DOHH2 (cell line): ENCODE data around the gene RAB3C.
"Not testable (repeated sequence)": the region's sequence is repeated elsewhere in the genome, so short reads cannot be mapped to it uniquely, and the experiment has no call there.

Source experiments
- H3F3A ChIP-seq: fragments of 200-600 bp; sonication (generic), shearing (Covaris generic); 2 replicates; pipeline ENCODE4 v1.6.0; 2016; ENCODE audit warnings: antibody characterized with exemption, mild to moderate bottlenecking; ENCODE audit not compliant: control insufficient read depth, insufficient read depth
- H3K27ac ChIP-seq: fragments of 200-600 bp; sonication (generic); 2 replicates; pipeline ENCODE4 v1.5.1; 2014; ENCODE audit warnings: low read depth, mild to moderate bottlenecking, low read length, moderate library complexity
- H3K27me3 ChIP-seq: fragments of 200-600 bp; sonication (generic); 2 replicates; pipeline ENCODE4 v1.6.1; 2014; ENCODE audit warnings: mild to moderate bottlenecking, low read length, mixed read lengths; ENCODE audit not compliant: control insufficient read depth
- H3K36me3 ChIP-seq: fragments of 200-600 bp; sonication (generic); 2 replicates; pipeline ENCODE4 v1.6.1; 2014; ENCODE audit warnings: mild to moderate bottlenecking, low read length, moderate library complexity, mixed read lengths; ENCODE audit not compliant: control insufficient read depth
- H3K4me1 ChIP-seq: fragments of 200-600 bp; sonication (generic); 2 replicates; pipeline ENCODE4 v1.6.1; 2014; ENCODE audit warnings: mild to moderate bottlenecking, low read length, mixed read lengths; ENCODE audit not compliant: control insufficient read depth
- H3K4me2 ChIP-seq: fragments of 200-600 bp; sonication (generic); 2 replicates; pipeline ENCODE4 v1.6.0; 2014; ENCODE audit warnings: mild to moderate bottlenecking, low read length, moderate library complexity
- H3K4me3 ChIP-seq: fragments of 200-600 bp; sonication (generic); 2 replicates; pipeline ENCODE4 v1.5.1; 2014; ENCODE audit warnings: mild to moderate bottlenecking, low read length, mixed read lengths
- H3K79me2 ChIP-seq: fragments of 200-600 bp; sonication (generic); 2 replicates; pipeline ENCODE4 v1.6.1; 2014; ENCODE audit warnings: mild to moderate bottlenecking, low read length, mixed read lengths; ENCODE audit not compliant: control insufficient read depth
- H3K9me2 ChIP-seq: fragments of 200-600 bp; sonication (generic); replicated peaks from 2 replicates; pipeline ENCODE4 v1.6.1; 2014; ENCODE audit warnings: mild to moderate bottlenecking, low read length, mixed read lengths; ENCODE audit not compliant: control insufficient read depth
- H3K9me3 ChIP-seq: fragments of 200-600 bp; sonication (generic); 2 replicates; pipeline ENCODE4 v1.6.1; 2014; ENCODE audit warnings: antibody characterized with exemption, low read length, mixed read lengths; ENCODE audit not compliant: control insufficient read depth, insufficient read depth
- H4K20me1 ChIP-seq: fragments of 200-600 bp; sonication (generic); 2 replicates; pipeline ENCODE4 v1.6.0; 2014; ENCODE audit warnings: low read depth, mild to moderate bottlenecking, antibody characterized with exemption, low read length, moderate library complexity; ENCODE audit not compliant: control insufficient read depth, insufficient read depth
- EZH2phosphoT487 ChIP-seq: fragments of 200-600 bp; sonication (generic); IDR thresholded peaks from 2 replicates; pipeline ENCODE4 v1.6.1; 2017; ENCODE audit warnings: borderline replicate concordance, mild to moderate bottlenecking, antibody characterized with exemption, low read length, moderate library complexity, mixed read lengths
- TF ChIP-seq, protein P1 (sequence below): fragments of 200-600 bp; sonication (generic); IDR thresholded peaks from one replicate; pipeline ENCODE4 v1.5.1; 2014; ENCODE audit warnings: antibody characterized with exemption, mild to moderate bottlenecking, low read depth, low read length; ENCODE audit not compliant: poor library complexity, severe bottlenecking

The RAB3C gene

DNA sequence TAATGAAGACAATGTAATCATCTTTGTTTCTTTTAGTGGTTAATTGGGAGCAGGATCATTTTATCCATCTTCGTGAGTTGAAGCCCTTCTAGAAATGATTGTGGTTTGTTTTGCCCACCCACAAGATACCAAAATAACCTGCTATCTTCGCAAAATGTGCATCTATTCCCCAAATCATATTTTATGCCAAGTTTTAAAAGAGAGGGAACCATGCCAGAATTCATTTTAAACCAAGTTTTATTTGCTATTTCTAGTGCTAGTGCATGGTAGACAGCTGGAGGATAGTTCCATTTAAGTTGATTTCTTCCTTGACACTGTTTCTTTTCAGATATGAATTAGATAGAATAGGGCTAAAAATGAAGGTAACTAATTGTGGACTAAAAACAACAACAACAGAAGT is 104.2 kb downstream of the RAB3C start:
- Histone ChIP-seq H3K9me3 (no peaks in the 10 kb centered on the region), H3K4me3 (no peak overlapping the region), H4K20me1 (no peaks in the 10 kb centered on the region), H3K4me2 (no peak overlapping the region), H3K9me2 (no peaks in the 10 kb centered on the region), H3K4me1 (no peaks in the 10 kb centered on the region), H3K36me3 (no peaks in the 10 kb centered on the region), H3K27ac (no peak overlapping the region), H3K79me2 (no peaks in the 10 kb centered on the region), H3F3A (no peaks in the 10 kb centered on the region), H3K27me3 (no peaks in the 10 kb centered on the region)
- TF ChIP-seq EZH2phosphoT487: no peak
- TF ChIP-seq, protein P1, sequence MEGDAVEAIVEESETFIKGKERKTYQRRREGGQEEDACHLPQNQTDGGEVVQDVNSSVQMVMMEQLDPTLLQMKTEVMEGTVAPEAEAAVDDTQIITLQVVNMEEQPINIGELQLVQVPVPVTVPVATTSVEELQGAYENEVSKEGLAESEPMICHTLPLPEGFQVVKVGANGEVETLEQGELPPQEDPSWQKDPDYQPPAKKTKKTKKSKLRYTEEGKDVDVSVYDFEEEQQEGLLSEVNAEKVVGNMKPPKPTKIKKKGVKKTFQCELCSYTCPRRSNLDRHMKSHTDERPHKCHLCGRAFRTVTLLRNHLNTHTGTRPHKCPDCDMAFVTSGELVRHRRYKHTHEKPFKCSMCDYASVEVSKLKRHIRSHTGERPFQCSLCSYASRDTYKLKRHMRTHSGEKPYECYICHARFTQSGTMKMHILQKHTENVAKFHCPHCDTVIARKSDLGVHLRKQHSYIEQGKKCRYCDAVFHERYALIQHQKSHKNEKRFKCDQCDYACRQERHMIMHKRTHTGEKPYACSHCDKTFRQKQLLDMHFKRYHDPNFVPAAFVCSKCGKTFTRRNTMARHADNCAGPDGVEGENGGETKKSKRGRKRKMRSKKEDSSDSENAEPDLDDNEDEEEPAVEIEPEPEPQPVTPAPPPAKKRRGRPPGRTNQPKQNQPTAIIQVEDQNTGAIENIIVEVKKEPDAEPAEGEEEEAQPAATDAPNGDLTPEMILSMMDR: no peak

DNA sequence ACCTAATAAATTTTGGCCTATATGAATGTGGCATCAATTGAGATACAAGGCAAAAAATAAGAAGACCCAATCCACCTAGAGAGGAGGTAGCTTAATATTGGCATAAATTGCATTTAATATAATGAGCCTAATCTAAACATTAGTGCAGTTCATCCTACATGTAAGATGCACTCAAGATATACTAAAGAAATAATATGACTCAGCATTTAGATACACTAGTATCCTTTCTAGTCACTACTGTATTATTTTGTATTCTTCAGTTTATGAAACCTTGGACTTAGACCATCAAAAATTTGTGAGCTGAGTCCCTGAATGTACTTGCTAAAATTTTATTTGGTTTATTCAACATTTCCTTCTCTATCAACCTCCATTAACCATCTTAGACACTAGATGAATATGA is 104.7 kb downstream of the RAB3C start:
- H3K9me3 ChIP-seq: no peaks in the 10 kb centered on the region
- H4K20me1 ChIP-seq: no peaks in the 10 kb centered on the region
- no peaks in the 10 kb centered on the region for H3K79me2 ChIP-seq
- TF ChIP-seq, protein P1: no peak
- no peak for TF ChIP-seq EZH2phosphoT487
- no peaks in the 10 kb centered on the region for H3K27me3 ChIP-seq
- H3K4me2 ChIP-seq: no peak overlapping the region
- no peaks in the 10 kb centered on the region for H3K4me1 ChIP-seq
- no peaks in the 10 kb centered on the region for H3K36me3 ChIP-seq
- H3K27ac ChIP-seq: no peak overlapping the region
- no peaks in the 10 kb centered on the region for H3F3A ChIP-seq
- H3K4me3 ChIP-seq: no peak overlapping the region
- H3K9me2 ChIP-seq: no peaks in the 10 kb centered on the region

- not testable (repeated sequence) for H3K9me3 ChIP-seq, H4K20me1 ChIP-seq, H3K4me2 ChIP-seq, H3K27me3 ChIP-seq, H3K4me1 ChIP-seq, H3F3A ChIP-seq, H3K9me2 ChIP-seq, H3K4me3 ChIP-seq, H3K27ac ChIP-seq, H3K36me3 ChIP-seq, H3K79me2 ChIP-seq
These were observed 116.3 kb downstream of the RAB3C start for GRCh38 chr5:58699088-58699761.

DNA sequence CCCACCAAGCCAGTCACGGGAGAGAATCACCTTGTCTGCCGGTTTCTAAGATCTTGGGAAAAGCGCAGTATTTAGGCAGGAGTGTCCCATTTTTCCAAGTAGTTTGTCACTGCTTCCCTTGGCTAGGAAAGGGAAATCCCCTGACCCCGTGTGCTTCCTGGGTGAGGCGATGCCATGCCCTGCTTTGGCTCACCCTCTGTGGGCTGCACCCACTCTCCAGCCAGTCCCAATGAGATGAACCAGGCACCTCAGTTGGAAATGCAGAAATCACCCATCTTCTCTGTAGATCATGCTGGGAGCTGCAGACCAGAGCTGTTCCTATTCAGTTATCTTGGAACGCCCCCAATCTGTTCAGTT is 116.9 kb downstream of the RAB3C start:
- H3K4me1 ChIP-seq: no peaks in the 10 kb centered on the region
- no peaks in the 10 kb centered on the region for H3K79me2 ChIP-seq
- no peak overlapping the region for H3K4me2 ChIP-seq
- H3F3A ChIP-seq: no peaks in the 10 kb centered on the region
- no peaks in the 10 kb centered on the region for H3K36me3 ChIP-seq
- TF ChIP-seq, protein P1: no peak
- TF ChIP-seq EZH2phosphoT487: no peak
- no peak overlapping the region for H3K27ac ChIP-seq
- no peaks in the 10 kb centered on the region for H3K9me2 ChIP-seq
- no peak overlapping the region for H3K4me3 ChIP-seq
- H4K20me1 ChIP-seq: no peaks in the 10 kb centered on the region
- no peaks in the 10 kb centered on the region for H3K27me3 ChIP-seq
- H3K9me3 ChIP-seq: no peaks in the 10 kb centered on the region
